Motor neuron (in vitro differentiated cells): ENCODE data around the gene ZBTB40. TPM values are rescaled to one million over a fixed set of nuclear protein-coding genes. Genes with fewer than 3 reads are reported as not detected.

Experiments used
- ATAC-seq, 8 experiments: fragments of 200-7000 bp; cut with Tn5 transposase; replicated peaks in 6 of 8; 2 replicates each; pipeline ENCODE4 v1.8.0; 2021; ENCODE audit warnings: mild to moderate bottlenecking in 8 of 8, moderate library complexity in 8 of 8
- H3K27ac ChIP-seq, 2 donors: fragments of 250-450 bp; sonication (Bioruptor Pico); 2 replicates each; pipeline ENCODE4 v1.9.0; 2021; ENCODE audit warnings: antibody characterized with exemption in 2 of 2, mild to moderate bottlenecking in 2 of 2, moderate library complexity in 1 of 2
- H3K4me1 ChIP-seq, 2 donors: fragments of 250-450 bp; sonication (Bioruptor Pico); replicated peaks in 1 of 2; 2 replicates each; pipeline ENCODE4 v1.6.1; 2021; ENCODE audit warnings: antibody characterized with exemption in 2 of 2, mild to moderate bottlenecking in 2 of 2, moderate library complexity in 1 of 2
- H3K4me3 ChIP-seq, 5 donors: fragments of 250-450 bp; sonication (Bioruptor Pico); 2 replicates each; pipeline ENCODE4 v1.9.0; 2021; ENCODE audit warnings: antibody characterized with exemption in 5 of 5, mild to moderate bottlenecking in 5 of 5, moderate library complexity in 4 of 5
- WGBS, 10 experiments: fragments of 450-650 bp; shearing (Covaris generic); methylation state at CpG; one replicate each; pipeline ENCODE4 v1.0.0; 2022; 5-methylcytosine and 5-hydroxymethylcytosine counted together
- in situ Hi-C, 9 experiments: fragments of 400-800 bp; cut with MboI; loops; one replicate each; pipeline ENCODE4 v1.15.0; 2021; ENCODE audit warnings: low sequenced_read_pairs in 9 of 9, low pct_unique_long_range_greater_than_20kb in 2 of 9; ENCODE audit not compliant: unreplicated experiment in 9 of 9
- total RNA-seq, 8 experiments: library from RNA; unstranded; fragments of 300-600 nt; gene quantifications; 2 replicates each; pipeline versions ENCODE4 v1.2.3 to v1.2.4, GENCODE V29; 2022

Gene ZBTB40
- total RNA-seq, 8 experiments from 2014 or later, result 7.5 to 19.5 (median 12.1) TPM

- H3K27ac ChIP-seq, result peak overlapping the region in 1 of 2 donors; percentile 20
- ATAC-seq, result peak in 5 of 8 experiments; percentile 16 to 69 (median 39)
- in situ Hi-C loops, result loop anchor here in 8 of 9 experiments (10.0 to 25.0 kb wide), 2 partner anchors 223 to 279 kb away; partner anchors contain the start of genes C1QA (in 2 of the 8) and C1QC (in 2 of the 8)
- 60 to 100% (median 74%) methylated on average over 1 to 10 of the region's 11 CpGs; no CpG with 5 or more reads in 2 of the 10 experiments for whole genome bisulfite sequencing, 10 experiments
- H3K4me1 ChIP-seq, result peaks cover 33 to 37% of the 10 kb centered on the region in 2 donors
- no peak overlapping the region for H3K4me3 ChIP-seq
Observed at GRCh38 chr1:22414244-22414751, 37.4 kb upstream of the ZBTB40 start.

- WGBS, 10 experiments, result 60 to 95% (median 89%) methylated on average over 1 to 7 of the region's 7 CpGs; no CpG with 5 or more reads in 3 of the 10 experiments
- ATAC-seq, result no peak
- peaks cover 34 to 40% of the 10 kb centered on the region in 2 donors for H3K4me1 ChIP-seq
- in situ Hi-C loops, result loop anchor here in 8 of 9 experiments (10.0 to 25.0 kb wide), 2 partner anchors 222 to 281 kb away; partner anchors contain the start of genes C1QA (in 2 of the 8) and C1QC (in 2 of the 8)
- H3K4me3 ChIP-seq, result no peak overlapping the region
- no peak overlapping the region for H3K27ac ChIP-seq
Observed at GRCh38 chr1:22415489-22415888, 36.2 kb upstream of the ZBTB40 start.

DNA sequence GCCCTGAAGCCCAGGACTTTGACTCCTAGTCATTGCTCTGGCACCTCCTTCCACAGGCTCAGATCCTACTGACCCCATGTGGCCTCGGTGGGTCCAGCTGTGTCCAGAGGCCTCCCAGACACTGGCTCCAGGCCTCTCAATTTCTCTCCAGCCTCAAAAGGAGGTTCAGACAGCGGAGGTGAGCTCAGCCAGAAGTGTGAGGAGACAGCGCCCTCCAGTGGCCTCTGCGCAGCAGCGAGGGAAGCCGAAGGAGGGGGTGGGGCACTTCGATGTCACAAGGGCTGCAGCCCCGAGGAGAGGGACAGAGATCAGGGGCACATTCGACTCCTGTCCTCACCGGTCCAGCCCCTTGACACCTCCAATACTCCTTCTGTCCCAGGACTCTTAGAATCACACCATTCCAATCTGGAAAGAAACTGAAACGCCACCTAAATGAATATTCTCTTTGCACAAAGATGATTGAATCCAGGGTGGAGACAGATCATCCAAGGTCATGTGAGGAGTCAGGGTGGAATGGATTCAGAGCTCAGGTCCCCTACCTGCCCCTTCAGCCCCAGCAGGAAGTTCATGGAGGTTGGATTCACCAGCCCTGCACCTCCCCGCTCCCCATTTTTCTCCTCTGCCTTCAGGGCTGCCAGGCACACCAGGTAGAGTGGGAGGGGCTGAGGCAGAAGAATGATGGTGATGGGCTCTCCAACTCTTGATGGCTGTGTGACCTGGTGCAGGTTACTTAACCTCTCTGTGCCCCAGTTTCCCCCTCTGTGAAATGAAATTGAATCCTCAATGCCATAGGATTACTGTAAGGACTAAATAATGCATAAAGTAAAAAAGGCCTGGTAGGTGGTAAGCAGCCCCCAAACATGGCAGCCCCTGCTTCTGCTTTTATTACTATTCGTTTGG is 34.8 kb upstream of the ZBTB40 start:
- peaks cover 34 to 40% of the 10 kb centered on the region in 2 donors for H3K4me1 ChIP-seq
- H3K27ac ChIP-seq, result no peak overlapping the region
- ATAC-seq, result peak; percentile 52 to 86 (median 76)
- in situ Hi-C loops, result loop anchor here in 8 of 9 experiments (10.0 to 25.0 kb wide), 2 partner anchors 220 to 282 kb away; partner anchors contain the start of genes C1QA (in 2 of the 8) and C1QC (in 2 of the 8)
- 0 to 30% (median 9%) methylated on average over 2 to 10 of the region's 13 CpGs; no CpG with 5 or more reads in 4 of the 10 experiments for WGBS, 10 experiments
- H3K4me3 ChIP-seq, result no peak overlapping the region

DNA sequence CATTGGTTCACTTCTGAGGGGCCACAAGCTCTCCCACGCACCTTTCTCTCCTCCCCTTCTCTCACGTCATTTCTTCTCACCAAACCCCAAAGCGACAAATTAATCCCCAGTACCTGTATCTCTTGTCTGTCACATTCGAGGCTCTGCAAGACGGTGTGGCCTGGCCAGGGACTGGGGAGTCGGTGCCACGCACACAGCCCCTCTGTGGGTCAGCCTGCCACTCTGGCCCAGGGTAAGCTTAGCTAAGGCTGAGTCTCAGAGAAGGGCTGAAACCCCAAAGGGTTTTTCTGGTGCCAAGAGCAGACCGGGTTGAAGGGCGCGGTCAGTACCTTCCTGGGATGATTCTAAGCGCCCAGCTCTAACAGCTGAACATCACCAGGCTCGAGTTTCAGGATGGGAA is 34.2 kb upstream of the ZBTB40 start:
- 40 to 100% (median 81%) methylated on average over 1 to 10 of the region's 12 CpGs; no CpG with 5 or more reads in 2 of the 10 experiments for WGBS, 10 experiments
- in situ Hi-C loops, result loop anchor here in 8 of 9 experiments (10.0 to 25.0 kb wide), 2 partner anchors 220 to 283 kb away; partner anchors contain the start of genes C1QA (in 2 of the 8) and C1QC (in 2 of the 8)
- ATAC-seq, result no peak
- Histone ChIP-seq H3K4me3 (no peak overlapping the region), H3K4me1 (peaks cover 32 to 36% of the 10 kb centered on the region in 2 donors), H3K27ac (no peak overlapping the region)

DNA sequence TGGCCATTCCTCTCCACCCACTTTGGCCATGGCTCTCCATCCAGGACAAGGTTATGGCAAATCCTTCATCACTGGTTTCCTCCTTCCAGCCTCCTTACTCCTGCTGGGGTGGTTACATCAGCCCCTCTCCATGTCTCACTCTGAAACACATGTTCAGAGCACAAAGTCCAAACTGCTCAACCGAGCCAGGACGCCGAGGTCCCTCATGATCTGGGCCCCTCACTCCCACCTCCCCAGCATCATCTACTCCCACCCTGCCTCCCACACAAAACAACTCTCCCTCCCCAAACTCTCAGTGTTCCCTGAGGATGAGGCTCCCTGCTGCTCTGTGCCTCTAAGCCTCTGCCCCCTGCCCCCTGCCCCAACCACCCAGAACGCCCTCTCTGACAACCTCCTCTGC is 33.3 kb upstream of the ZBTB40 start:
- no peak overlapping the region for H3K27ac ChIP-seq
- H3K4me3 ChIP-seq, result no peak overlapping the region
- peaks cover 24 to 31% of the 10 kb centered on the region in 2 donors for H3K4me1 ChIP-seq
- in situ Hi-C loops, result loop anchor here in 8 of 9 experiments (10.0 to 25.0 kb wide), 2 partner anchors 219 to 284 kb away; partner anchors contain the start of genes C1QA (in 2 of the 8) and C1QC (in 2 of the 8)
- 30% methylated on average over 2 of the region's 4 CpGs; no CpG with 5 or more reads in 9 of the 10 experiments for whole genome bisulfite sequencing, 10 experiments
- ATAC-seq, result no peak

DNA sequence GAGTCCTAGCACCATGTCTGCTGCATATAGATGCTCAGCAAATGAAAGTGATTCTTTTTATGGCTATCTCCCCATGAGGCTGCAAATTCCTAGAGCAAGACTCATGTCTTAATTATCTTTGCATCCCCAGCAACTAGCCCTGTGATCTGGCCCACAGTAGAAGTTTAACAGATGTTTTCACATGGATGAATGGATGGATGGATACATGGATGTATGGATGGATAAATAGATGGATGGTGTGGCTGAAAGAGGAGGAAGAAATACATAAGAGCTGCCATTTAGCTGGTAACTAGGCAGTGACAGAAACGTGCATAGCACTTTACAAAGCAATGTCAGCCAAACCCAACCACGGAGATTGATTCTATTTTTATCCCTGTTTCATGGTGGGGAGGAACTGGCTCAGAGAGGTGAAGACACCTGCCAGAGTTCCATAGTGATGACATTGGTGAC is 32.7 kb upstream of the ZBTB40 start:
- in situ Hi-C loops, result loop anchor here in 8 of 9 experiments (10.0 to 25.0 kb wide), 2 partner anchors 218 to 284 kb away; partner anchors contain the start of genes C1QA (in 2 of the 8) and C1QC (in 2 of the 8)
- WGBS, 10 experiments, result 0 to 14% (median 0%) methylated on average over 1 to 2 of the region's 2 CpGs; no CpG with 5 or more reads in 3 of the 10 experiments
- ATAC-seq, result peak in 4 of 8 experiments; percentile 9 to 46 (median 32)
- H3K4me1 ChIP-seq, result peaks cover 23 to 27% of the 10 kb centered on the region in 2 donors
- no peak overlapping the region for H3K27ac ChIP-seq
- no peak overlapping the region for H3K4me3 ChIP-seq

DNA sequence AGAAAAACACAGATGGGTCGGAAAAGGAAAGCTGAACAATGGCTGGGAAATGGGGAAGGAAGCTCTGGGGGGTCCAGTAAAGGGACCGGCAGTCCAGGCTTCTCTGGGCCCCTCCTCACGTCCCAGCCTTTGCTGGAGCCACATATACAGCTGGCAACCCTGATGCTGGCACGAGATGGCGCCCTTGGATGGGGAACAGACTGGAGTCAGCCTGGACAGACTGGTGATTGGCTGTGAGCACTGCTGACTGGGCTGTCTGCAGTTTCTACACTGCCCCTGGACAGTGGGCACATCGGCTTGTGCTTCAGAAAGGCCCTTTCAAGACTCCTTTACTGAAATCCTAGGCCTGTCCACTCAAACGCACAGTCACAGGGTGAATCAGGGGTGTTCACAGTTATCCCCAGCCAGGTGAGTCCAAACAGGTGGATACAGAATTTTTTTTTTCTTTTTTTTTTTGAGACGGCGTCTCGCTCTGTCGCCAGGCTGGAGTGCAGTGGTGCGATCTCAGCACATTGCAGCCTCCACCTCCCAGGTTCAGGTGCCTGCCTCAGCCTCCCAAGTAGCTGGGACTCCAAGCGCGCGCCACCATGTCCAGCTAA is 31.1 kb upstream of the ZBTB40 start:
- in situ Hi-C loops, result loop anchor here (5.0 to 25.0 kb wide), 4 partner anchors 214 to 227 kb away; partner anchors contain the start of genes C1QC (in 7 of the 9) and C1QA (in 3 of the 9)
- peak; percentile 74 to 97 (median 88) for ATAC-seq
- 4 to 100% (median 50%) methylated on average over 1 to 11 of the region's 15 CpGs; no CpG with 5 or more reads in 1 of the 10 experiments for WGBS, 10 experiments
- H3K4me1 ChIP-seq, result peaks cover 18 to 19% of the 10 kb centered on the region in 2 donors
- H3K27ac ChIP-seq, result no peak overlapping the region
- H3K4me3 ChIP-seq, result no peak overlapping the region

- WGBS, 10 experiments, result 71 to 100% (median 88%) methylated on average over 1 to 4 of the region's 4 CpGs
- no peak overlapping the region for H3K4me3 ChIP-seq
- in situ Hi-C loops, result loop anchor here in 6 of 9 experiments (10.0 kb wide), 2 partner anchors 208 to 218 kb away; partner anchors contain the start of genes C1QC (in 5 of the 6) and C1QA (in 1 of the 6)
- H3K27ac ChIP-seq, result no peak overlapping the region
- no peak for ATAC-seq
- H3K4me1 ChIP-seq, result no peaks in the 10 kb centered on the region
Observed at GRCh38 chr1:22426781-22427180, 24.9 kb upstream of the ZBTB40 start.

- in situ Hi-C loops, result loop anchor here in 6 of 9 experiments (10.0 kb wide), 2 partner anchors 206 to 216 kb away; partner anchors contain the start of genes C1QC (in 5 of the 6) and C1QA (in 1 of the 6)
- 0 to 66% (median 44%) methylated on average over 2 to 5 of the region's 5 CpGs; no CpG with 5 or more reads in 1 of the 10 experiments for WGBS, 10 experiments
- ATAC-seq, result peak in 3 of 8 experiments; percentile 34 to 83 (median 77)
- Histone ChIP-seq H3K4me1 (no peaks in the 10 kb centered on the region), H3K4me3 (peak overlapping the region in 1 of 5 donors; percentile 17), H3K27ac (no peak overlapping the region)
Observed at GRCh38 chr1:22428672-22429071, 23.0 kb upstream of the ZBTB40 start.

DNA sequence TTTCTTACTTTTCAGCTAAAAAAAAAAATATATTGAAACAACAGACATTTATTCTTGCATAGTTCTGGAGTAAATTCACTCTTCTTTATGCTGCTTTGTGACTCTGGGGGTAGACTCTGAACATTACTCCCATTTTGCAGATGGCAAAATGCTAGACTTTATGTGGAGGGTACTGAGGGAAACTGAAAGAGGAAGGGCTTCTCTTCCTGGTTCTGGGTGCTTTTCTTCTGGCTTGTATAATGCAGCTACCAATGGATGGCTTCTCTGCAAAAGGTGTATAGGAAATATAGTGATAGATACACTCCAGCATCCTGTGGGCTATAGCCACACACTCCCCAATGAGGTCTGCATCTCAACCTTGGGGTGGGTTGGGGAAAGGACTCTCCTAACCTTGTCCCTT is 19.7 kb upstream of the ZBTB40 start:
- no peak for ATAC-seq
- Histone ChIP-seq H3K4me1 (no peaks in the 10 kb centered on the region), H3K27ac (no peak overlapping the region), H3K4me3 (no peak overlapping the region)
- in situ Hi-C loops, result no loop called here

DNA sequence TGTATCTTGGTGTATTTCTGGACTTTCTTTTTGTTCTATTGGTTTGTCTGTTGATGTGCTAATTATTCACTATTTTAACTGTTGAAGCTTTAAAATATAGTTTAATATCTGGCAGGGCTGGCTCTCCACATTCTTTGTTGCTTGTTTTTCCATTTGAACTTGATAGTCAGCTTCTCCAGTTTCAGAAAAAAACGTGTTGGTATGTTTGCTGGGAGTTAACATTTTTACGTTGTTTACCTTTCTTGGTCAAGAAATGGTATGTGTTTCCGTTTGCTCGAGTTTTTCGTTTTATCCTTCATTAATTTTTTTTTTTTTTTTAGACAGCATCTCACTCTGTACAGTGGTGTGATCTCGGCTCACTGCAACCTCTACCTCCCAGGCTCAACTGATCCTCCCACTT is 16.9 kb upstream of the ZBTB40 start:
- no peak for ATAC-seq
- no peak overlapping the region for H3K27ac ChIP-seq
- in situ Hi-C loops, result no loop called here
- no peaks in the 10 kb centered on the region for H3K4me1 ChIP-seq
- no peak overlapping the region for H3K4me3 ChIP-seq
- WGBS, 10 experiments, result 39 to 76% (median 55%) methylated on average over 5 to 6 of the region's 6 CpGs

DNA sequence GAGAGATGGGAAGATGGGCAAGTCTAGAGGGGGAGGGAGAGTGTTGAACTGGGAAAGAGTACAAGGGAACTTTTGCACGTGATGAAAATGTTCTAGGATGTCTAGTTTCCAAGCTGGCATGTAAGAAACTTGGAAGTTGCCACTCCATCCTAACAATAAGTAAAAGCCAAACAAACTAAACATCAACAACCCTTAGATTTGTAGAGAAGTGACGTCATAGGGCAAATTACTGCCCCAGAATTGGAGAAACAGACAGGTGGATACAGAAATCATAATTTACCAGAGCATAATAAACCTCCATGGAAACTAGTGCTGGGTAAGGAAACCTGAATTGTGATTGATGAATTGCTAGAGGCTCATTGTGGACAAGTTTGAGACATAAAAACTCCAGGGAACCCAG is 14.7 kb upstream of the ZBTB40 start:
- H3K4me3 ChIP-seq, result no peak overlapping the region
- WGBS, 10 experiments, result 46 to 100% (median 78%) methylated on average over 1 to 2 of the region's 2 CpGs; no CpG with 5 or more reads in 1 of the 10 experiments
- in situ Hi-C loops, result no loop called here
- no peak for ATAC-seq
- no peak overlapping the region for H3K27ac ChIP-seq
- H3K4me1 ChIP-seq, result no peaks in the 10 kb centered on the region
